H9 (cell line): Measurements from ENCODE around the gene RXRB. TPM values are rescaled to one million over a fixed set of nuclear protein-coding genes. Genes with fewer than 3 reads are reported as not detected.

Experiments used
- DNase-seq: peaks from one replicate; pipeline ENCODE4 v3.0.0-alpha.2; 2017
- H2AFZ ChIP-seq: one replicate; pipeline ENCODE4 v1.6.1; 2013; ENCODE audit warnings: mild to moderate bottlenecking, low read length, control low read depth, moderate library complexity
- H2AK5ac ChIP-seq: 2 replicates; pipeline ENCODE4 v1.6.1; 2013; ENCODE audit warnings: low read length, control low read depth, mixed read lengths; ENCODE audit not compliant: insufficient read length
- H2BK120ac ChIP-seq: one replicate; pipeline ENCODE4 v1.6.1; 2013; ENCODE audit warnings: low read depth, mild to moderate bottlenecking, low read length, control low read depth, inconsistent platforms; ENCODE audit not compliant: poor library complexity, severe bottlenecking
- H2BK12ac ChIP-seq: 2 replicates; pipeline ENCODE4 v1.6.1; 2013; ENCODE audit warnings: low read length, control low read depth, mixed read lengths, low read depth; ENCODE audit not compliant: insufficient read length
- H2BK15ac ChIP-seq: 2 replicates; pipeline ENCODE4 v1.6.1; 2013; ENCODE audit warnings: low read depth, low read length, control low read depth
- H2BK20ac ChIP-seq: one replicate; pipeline ENCODE4 v1.6.1; 2013; ENCODE audit warnings: low read depth, mild to moderate bottlenecking, low read length, control low read depth, inconsistent platforms; ENCODE audit not compliant: poor library complexity, severe bottlenecking
- H2BK5ac ChIP-seq: 2 replicates; pipeline ENCODE4 v1.6.1; 2013; ENCODE audit warnings: low read length, control low read depth, mixed read lengths; ENCODE audit not compliant: insufficient read length
- H3K14ac ChIP-seq: 2 replicates; pipeline ENCODE4 v1.6.1; 2013; ENCODE audit warnings: low read length, control low read depth; ENCODE audit not compliant: insufficient read depth
- H3K18ac ChIP-seq: 2 replicates; pipeline ENCODE4 v1.6.1; 2013; ENCODE audit warnings: low read depth, mild to moderate bottlenecking, mixed read lengths, low read length, control low read depth; ENCODE audit not compliant: insufficient read length
- H3K23ac ChIP-seq: 2 replicates; pipeline ENCODE4 v1.6.1; 2013; ENCODE audit warnings: low read length, control low read depth, mixed read lengths, low read depth; ENCODE audit not compliant: insufficient read length
- H3K23me2 ChIP-seq: 2 replicates; pipeline ENCODE4 v1.6.1; 2013; ENCODE audit warnings: low read depth, mild to moderate bottlenecking, mixed read lengths, low read length, control low read depth; ENCODE audit not compliant: insufficient read length, poor library complexity, severe bottlenecking
- H3K27ac ChIP-seq: 2 replicates; pipeline ENCODE4 v1.5.1; 2013; ENCODE audit warnings: low read length, control low read depth, mixed read lengths, low read depth; ENCODE audit not compliant: insufficient read length
- H3K27me3 ChIP-seq: 2 replicates; pipeline ENCODE4 v1.6.1; 2013; ENCODE audit warnings: low read length, control low read depth, inconsistent platforms; ENCODE audit not compliant: insufficient read depth
- H3K4ac ChIP-seq: 2 replicates; pipeline ENCODE4 v1.6.1; 2013; ENCODE audit warnings: low read depth, mild to moderate bottlenecking, control low read depth, inconsistent platforms, low read length, moderate library complexity
- H3K4me1 ChIP-seq: 2 replicates; pipeline ENCODE4 v1.6.1; 2013; ENCODE audit warnings: low read length, control low read depth, inconsistent platforms; ENCODE audit not compliant: insufficient read depth
- H3K4me2 ChIP-seq: 2 replicates; pipeline ENCODE4 v1.6.1; 2013; ENCODE audit warnings: low read length, control low read depth, mixed read lengths; ENCODE audit not compliant: insufficient read length, insufficient read depth
- H3K56ac ChIP-seq: 2 replicates; pipeline ENCODE4 v1.6.1; 2013; ENCODE audit warnings: low read depth, mild to moderate bottlenecking, mixed read lengths, low read length, control low read depth; ENCODE audit not compliant: insufficient read length
- H3K79me1 ChIP-seq: 2 replicates; pipeline ENCODE4 v1.6.1; 2013; ENCODE audit warnings: low read depth, mild to moderate bottlenecking, moderate library complexity, low read length, control low read depth, inconsistent platforms; ENCODE audit not compliant: insufficient read depth, poor library complexity, severe bottlenecking
- H3K79me2 ChIP-seq: 2 replicates; pipeline ENCODE4 v1.6.1; 2013; ENCODE audit warnings: low read length, control low read depth, inconsistent platforms; ENCODE audit not compliant: insufficient read depth
- H3K9ac ChIP-seq: 2 replicates; pipeline ENCODE4 v1.6.1; 2013; ENCODE audit warnings: low read length, control low read depth, mixed read lengths; ENCODE audit not compliant: insufficient read length; ENCODE audit errors: extremely low read depth
- H3K9me3 ChIP-seq: one replicate; pipeline ENCODE4 v1.6.1; 2013; ENCODE audit warnings: low read depth, low read length, inconsistent platforms; ENCODE audit not compliant: control insufficient read depth
- H3T11ph ChIP-seq: one replicate; pipeline ENCODE4 v1.6.1; 2013; ENCODE audit warnings: mild to moderate bottlenecking, low read length, control low read depth, inconsistent platforms
- H4K20me1 ChIP-seq: one replicate; pipeline ENCODE4 v1.6.1; 2013; ENCODE audit not compliant: control insufficient read depth, insufficient read length, insufficient read depth
- H4K5ac ChIP-seq: 2 replicates; pipeline ENCODE4 v1.6.1; 2013; ENCODE audit warnings: low read depth, mild to moderate bottlenecking, mixed read lengths, low read length, control low read depth; ENCODE audit not compliant: insufficient read length
- H4K8ac ChIP-seq: replicated peaks from 2 replicates; pipeline ENCODE4 v1.6.1; 2013; ENCODE audit warnings: low read length, control low read depth, mixed read lengths, low read depth; ENCODE audit not compliant: insufficient read length
- H4K91ac ChIP-seq: 2 replicates; pipeline ENCODE4 v1.6.1; 2013; ENCODE audit warnings: low read depth, mild to moderate bottlenecking, moderate library complexity, mixed read lengths, low read length, control low read depth; ENCODE audit not compliant: insufficient read length
- H3K27ac Mint-ChIP-seq, 3 experiments: 2 replicates in 2 of 3; 3 replicates in 1 of 3; pipeline ENCODE4 v1.8.0; 2020 to 2021; ENCODE audit warnings: mixed read lengths in 3 of 3, mild to moderate bottlenecking in 1 of 3, moderate library complexity in 1 of 3
- H3K27me3 Mint-ChIP-seq: 2 replicates; pipeline ENCODE4 v1.8.0; 2021; ENCODE audit warnings: low read depth, mild to moderate bottlenecking, moderate library complexity, mixed read lengths
- H3K36me3 Mint-ChIP-seq, 3 experiments: 2 replicates in 2 of 3; 3 replicates in 1 of 3; pipeline ENCODE4 v1.8.0; 2020 to 2021; ENCODE audit warnings: low read depth in 3 of 3, mixed read lengths in 3 of 3; ENCODE audit not compliant: insufficient read depth in 1 of 3
- H3K4me1 Mint-ChIP-seq, 2 experiments: 2 replicates each; pipeline ENCODE4 v1.8.0; 2020; ENCODE audit warnings: mixed read lengths in 2 of 2
- H3K4me3 Mint-ChIP-seq, 2 experiments: 2 replicates in 1 of 2; 3 replicates in 1 of 2; pipeline ENCODE4 v1.8.0; 2020 to 2021; ENCODE audit warnings: mild to moderate bottlenecking in 2 of 2, mixed read lengths in 2 of 2, moderate library complexity in 1 of 2
- H3K9me3 Mint-ChIP-seq, 2 experiments: 2 replicates in 1 of 2; 3 replicates in 1 of 2; pipeline ENCODE4 v1.8.0; 2020; ENCODE audit warnings: mild to moderate bottlenecking in 2 of 2, mixed read lengths in 2 of 2, moderate library complexity in 1 of 2
- WGBS: extraction: QIAGEN DNeasy Blood & Tissue Kit; methylation state at CpG from one replicate; pipeline ENCODE4 v1.1.7; 2013; ENCODE audit warnings: missing lambda C conversion rate, low lambda C conversion rate, mixed read lengths; ENCODE audit not compliant: insufficient read length; ENCODE audit errors: extremely low coverage; 5-methylcytosine and 5-hydroxymethylcytosine counted together
- total RNA-seq: library from RNA; stranded (reverse); gene quantifications from 2 replicates; pipeline ENCODE4 v1.2.1, GENCODE V29; 2021
- TF ChIP-seq, protein P1 (sequence below): fragments of 200-600 bp; sonication (generic); conservative IDR thresholded peaks from 3 replicates; pipeline ENCODE4 v1.8.0; 2021; ENCODE audit warnings: antibody characterized with exemption, mild to moderate bottlenecking

The RXRB gene
- total RNA-seq, 1 experiment from 2014 or later = 14.8 TPM

DNA sequence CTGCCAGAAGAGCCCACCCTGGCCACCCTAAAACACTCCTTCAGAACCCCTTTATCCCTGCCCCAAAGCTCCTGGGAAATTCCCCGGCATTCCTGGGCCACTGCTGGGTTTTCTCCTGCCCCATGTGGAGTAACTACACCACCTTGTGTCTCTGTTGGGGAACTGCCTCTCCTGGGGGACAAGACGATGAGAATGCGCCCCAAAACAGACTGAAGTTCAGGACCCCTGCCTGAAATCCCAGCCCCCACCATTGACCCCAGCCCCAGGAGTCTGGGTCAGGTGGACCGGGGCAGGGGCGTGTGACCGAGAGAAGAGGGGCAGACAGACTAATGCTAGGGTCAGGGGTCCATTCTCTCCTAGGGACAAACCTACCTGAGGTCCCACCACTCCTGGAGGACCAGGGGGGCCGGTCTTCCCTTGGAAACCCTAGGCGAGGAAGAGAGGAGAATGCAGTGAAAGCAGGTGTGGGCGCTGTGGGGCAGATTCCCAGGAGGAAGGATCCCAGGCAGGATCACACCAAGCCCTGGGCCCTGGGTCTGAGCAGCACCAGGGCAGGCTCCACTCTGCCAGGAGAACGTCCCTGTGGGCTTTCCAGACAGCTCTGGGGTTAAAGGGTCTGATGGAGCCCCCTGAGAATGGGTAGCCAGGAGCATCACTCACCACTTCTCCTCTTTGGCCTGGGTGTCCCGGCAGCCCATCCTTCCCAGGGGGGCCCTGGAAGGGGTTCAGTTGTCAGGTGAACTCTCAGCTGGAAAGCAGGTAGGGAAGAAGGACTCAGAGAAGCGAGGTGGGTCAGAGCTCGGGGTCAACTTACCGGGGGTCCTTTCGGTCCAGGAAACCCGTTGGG lies 27.6 kb downstream of the RXRB start:
- no peaks in the 10 kb centered on the region for H3K27me3 ChIP-seq
- no peak overlapping the region for H2BK20ac ChIP-seq
- H3K27ac ChIP-seq = no peak overlapping the region
- no peak overlapping the region; the same call in 1 of the 2 replicates for H3K14ac ChIP-seq
- no peaks in the 10 kb centered on the region for H4K20me1 ChIP-seq
- no peaks in the 10 kb centered on the region for H3K4me1 ChIP-seq
- H3T11ph ChIP-seq = no peak overlapping the region
- H3K79me1 ChIP-seq = no peaks in the 10 kb centered on the region
- peaks cover 32% of the 10 kb centered on the region for H3K27me3 Mint-ChIP-seq
- no peaks in the 10 kb centered on the region for H3K79me2 ChIP-seq
- DNase-seq = peak; percentile 56
- H4K8ac ChIP-seq = no peak overlapping the region
- no peaks in the 10 kb centered on the region for H3K9me3 ChIP-seq
- no peak overlapping the region for H2BK120ac ChIP-seq
- no CpG with 5 or more reads among the region's 16 CpGs for WGBS
- H2BK15ac ChIP-seq = no peak overlapping the region
- no peak overlapping the region for H2AK5ac ChIP-seq
- no peak overlapping the region for H4K5ac ChIP-seq
- no peak overlapping the region for H3K56ac ChIP-seq
- TF ChIP-seq, protein P1, sequence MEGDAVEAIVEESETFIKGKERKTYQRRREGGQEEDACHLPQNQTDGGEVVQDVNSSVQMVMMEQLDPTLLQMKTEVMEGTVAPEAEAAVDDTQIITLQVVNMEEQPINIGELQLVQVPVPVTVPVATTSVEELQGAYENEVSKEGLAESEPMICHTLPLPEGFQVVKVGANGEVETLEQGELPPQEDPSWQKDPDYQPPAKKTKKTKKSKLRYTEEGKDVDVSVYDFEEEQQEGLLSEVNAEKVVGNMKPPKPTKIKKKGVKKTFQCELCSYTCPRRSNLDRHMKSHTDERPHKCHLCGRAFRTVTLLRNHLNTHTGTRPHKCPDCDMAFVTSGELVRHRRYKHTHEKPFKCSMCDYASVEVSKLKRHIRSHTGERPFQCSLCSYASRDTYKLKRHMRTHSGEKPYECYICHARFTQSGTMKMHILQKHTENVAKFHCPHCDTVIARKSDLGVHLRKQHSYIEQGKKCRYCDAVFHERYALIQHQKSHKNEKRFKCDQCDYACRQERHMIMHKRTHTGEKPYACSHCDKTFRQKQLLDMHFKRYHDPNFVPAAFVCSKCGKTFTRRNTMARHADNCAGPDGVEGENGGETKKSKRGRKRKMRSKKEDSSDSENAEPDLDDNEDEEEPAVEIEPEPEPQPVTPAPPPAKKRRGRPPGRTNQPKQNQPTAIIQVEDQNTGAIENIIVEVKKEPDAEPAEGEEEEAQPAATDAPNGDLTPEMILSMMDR = peak; percentile 75
- no peak overlapping the region; a peak in 1 of 5 replicates for H3K4me3 Mint-ChIP-seq
- H3K18ac ChIP-seq = no peak overlapping the region
- no peaks in the 10 kb centered on the region; a peak in 2 of 7 replicates for H3K36me3 Mint-ChIP-seq
- H3K27ac Mint-ChIP-seq = no peak overlapping the region; a peak in 2 of 7 replicates
- H3K9me3 Mint-ChIP-seq = no peaks in the 10 kb centered on the region
- H3K4me2 ChIP-seq = no peak overlapping the region
- no peaks in the 10 kb centered on the region for H3K23me2 ChIP-seq
- no peak overlapping the region for H2AFZ ChIP-seq
- H3K23ac ChIP-seq = no peak overlapping the region
- no peak overlapping the region for H3K4ac ChIP-seq
- H2BK5ac ChIP-seq = no peak overlapping the region
- no peak overlapping the region for H2BK12ac ChIP-seq
- H3K4me1 Mint-ChIP-seq = peaks cover 4 to 8% of the 10 kb centered on the region in 2 experiments
- H3K9ac ChIP-seq = no peak overlapping the region
- no peak overlapping the region for H4K91ac ChIP-seq
